Naive thymus-derived CD4-positive, alpha-beta T cell (primary cell): Measurements from ENCODE around the gene SYNPO. TPM values are rescaled to one million over a fixed set of nuclear protein-coding genes. Genes with fewer than 3 reads are reported as not detected.

Experiments used
- ATAC-seq: fragments of 150-1000 bp; cut with Tn5 transposase; 2 replicates; pipeline ENCODE4 v1.10.0; 2021; ENCODE audit warnings: mild to moderate bottlenecking, moderate library complexity
- CTCF ChIA-PET: fragments of 350-600 bp; sonication (Branson Sonifier 250); formaldehyde crosslinking; loops from one replicate; lab custom pipeline; 2021; ENCODE audit warnings: antibody characterized with exemption; lab: Charles Lee
- POLR2A ChIA-PET: fragments of 350-600 bp; sonication (Branson Sonifier 250); formaldehyde crosslinking; loops from one replicate; lab custom pipeline; 2021; ENCODE audit warnings: antibody characterized with exemption, inconsistent platforms; lab: Charles Lee
- DNase-seq, 9 donors: peaks; one replicate each; pipeline versions ENCODE4 v3.0.0 to v3.0.0-alpha.2; 2020 to 2022; ENCODE audit warnings: mixed read lengths in 1 of 9
- H3K27ac ChIP-seq: one replicate; pipeline ENCODE4 v1.7.0; 2013; ENCODE audit warnings: mild to moderate bottlenecking, low read depth, low read length, moderate library complexity
- H3K27me3 ChIP-seq, 2 donors: one replicate each; pipeline ENCODE4 v1.7.0; 2013; ENCODE audit warnings: low read length in 2 of 2, mild to moderate bottlenecking in 2 of 2, moderate library complexity in 2 of 2; ENCODE audit not compliant: control insufficient read depth in 2 of 2, insufficient read depth in 2 of 2
- H3K36me3 ChIP-seq, 3 experiments: 1 replicate in 2 of 3; 2 replicates in 1 of 3; pipeline ENCODE4 v1.7.0; 2013; ENCODE audit warnings: low read length in 3 of 3, mild to moderate bottlenecking in 3 of 3, moderate library complexity in 1 of 3; ENCODE audit not compliant: insufficient read depth in 3 of 3, control insufficient read depth in 2 of 3
- H3K4me1 ChIP-seq, 2 donors: one replicate each; pipeline ENCODE4 v1.7.0; 2013; ENCODE audit warnings: low read length in 2 of 2, mild to moderate bottlenecking in 2 of 2, moderate library complexity in 1 of 2; ENCODE audit not compliant: control insufficient read depth in 2 of 2, insufficient read depth in 2 of 2
- H3K4me3 ChIP-seq: 2 replicates; pipeline ENCODE4 v1.7.0; 2013; ENCODE audit warnings: mild to moderate bottlenecking, low read length
- H3K9me3 ChIP-seq, 3 experiments: 1 replicate in 2 of 3; 2 replicates in 1 of 3; pipeline ENCODE4 v1.7.0; 2013; ENCODE audit warnings: low read length in 3 of 3; ENCODE audit not compliant: control insufficient read depth in 2 of 3
- H3K27ac Mint-ChIP-seq, 9 donors: one replicate each; pipeline ENCODE4 v1.8.0; 2020 to 2022; ENCODE audit warnings: mixed read lengths in 9 of 9, mild to moderate bottlenecking in 8 of 9, moderate library complexity in 5 of 9, inconsistent platforms in 2 of 9
- H3K27me3 Mint-ChIP-seq, 5 donors: one replicate each; pipeline ENCODE4 v1.8.0; 2021 to 2022; ENCODE audit warnings: mixed read lengths in 5 of 5, mild to moderate bottlenecking in 1 of 5
- H3K36me3 Mint-ChIP-seq, 5 donors: one replicate each; pipeline ENCODE4 v1.8.0; 2020 to 2022; ENCODE audit warnings: mixed read lengths in 5 of 5, mild to moderate bottlenecking in 3 of 5, inconsistent platforms in 1 of 5
- H3K4me1 Mint-ChIP-seq, 7 donors: one replicate each; pipeline ENCODE4 v1.8.0; 2020 to 2022; ENCODE audit warnings: mixed read lengths in 7 of 7, mild to moderate bottlenecking in 3 of 7, inconsistent platforms in 1 of 7
- H3K4me3 Mint-ChIP-seq, 10 donors: one replicate each; pipeline ENCODE4 v1.8.0; 2020 to 2022; ENCODE audit warnings: mild to moderate bottlenecking in 10 of 10, mixed read lengths in 10 of 10, moderate library complexity in 6 of 10, inconsistent platforms in 2 of 10
- H3K9me3 Mint-ChIP-seq, 11 donors: one replicate each; pipeline ENCODE4 v1.8.0; 2020 to 2022; ENCODE audit warnings: mixed read lengths in 11 of 11, mild to moderate bottlenecking in 4 of 11, inconsistent platforms in 1 of 11, moderate library complexity in 1 of 11
- intact Hi-C, 2 donors: fragments of 100-400 bp; cut with micrococcal nuclease; formaldehyde crosslinking; loops; one replicate each; pipeline ENCODE4 v1.15.1; 2023
- polyA plus RNA-seq, 2 donors: library from polyadenylated mRNA; unstranded; fragments of 300-500 nt; fragmentation: Illumina TruSeq; gene quantifications; one replicate each; pipeline ENCODE4 v1.2.3, GENCODE V29; 2021
- total RNA-seq, 6 experiments: library from RNA in 5 of 6; stranded (reverse) in 5 of 6; gene quantifications; 1 replicate in 5 of 6; 2 replicates in 1 of 6; pipeline ENCODE4 v1.2.3 and lab custom pipeline; 2021 to 2026

SYNPO gene
- total and polyA plus RNA-seq, 7 experiments from 2014 or later: 0.07 to 0.59 (median 0.12) TPM; not detected in 3

DNA sequence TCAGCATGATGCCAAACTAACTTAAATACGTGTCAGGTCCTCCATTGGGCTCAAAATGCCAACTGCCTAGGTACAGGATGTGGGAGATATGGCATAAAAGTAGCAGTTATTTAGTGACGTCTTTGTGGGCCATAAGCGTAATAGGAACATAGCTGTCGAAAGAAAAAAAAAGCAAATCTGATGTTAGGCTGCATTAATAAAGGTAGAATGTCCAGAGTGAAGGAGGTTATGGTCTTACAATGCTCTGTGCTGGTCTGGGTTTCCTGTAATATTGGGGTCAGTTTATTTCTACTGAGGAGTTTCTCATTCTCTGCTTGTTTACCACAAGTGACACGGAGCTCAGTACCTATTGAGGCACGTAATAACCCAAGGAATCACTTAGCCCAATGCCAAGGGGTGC lies 33.4 kb upstream of the SYNPO start:
- DNase-seq: no peak
- no peak for ATAC-seq
- no peak overlapping the region for H3K4me3 Mint-ChIP-seq
- H3K27me3 ChIP-seq: no peaks in the 10 kb centered on the region
- CTCF ChIA-PET: no interaction called here
- H3K9me3 Mint-ChIP-seq: no peaks in the 10 kb centered on the region
- H3K36me3 ChIP-seq: no peaks in the 10 kb centered on the region
- peaks cover 0 to 4% (median 0%) of the 10 kb centered on the region in 5 donors for H3K27me3 Mint-ChIP-seq
- no peaks in the 10 kb centered on the region for H3K4me1 Mint-ChIP-seq
- no peak overlapping the region for H3K27ac ChIP-seq
- no peaks in the 10 kb centered on the region for H3K9me3 ChIP-seq
- H3K27ac Mint-ChIP-seq: no peak overlapping the region
- POLR2A ChIA-PET: no interaction called here
- no peak overlapping the region for H3K4me3 ChIP-seq
- no peaks in the 10 kb centered on the region for H3K36me3 Mint-ChIP-seq
- intact Hi-C loops: no loop called here
- no peaks in the 10 kb centered on the region for H3K4me1 ChIP-seq

DNA sequence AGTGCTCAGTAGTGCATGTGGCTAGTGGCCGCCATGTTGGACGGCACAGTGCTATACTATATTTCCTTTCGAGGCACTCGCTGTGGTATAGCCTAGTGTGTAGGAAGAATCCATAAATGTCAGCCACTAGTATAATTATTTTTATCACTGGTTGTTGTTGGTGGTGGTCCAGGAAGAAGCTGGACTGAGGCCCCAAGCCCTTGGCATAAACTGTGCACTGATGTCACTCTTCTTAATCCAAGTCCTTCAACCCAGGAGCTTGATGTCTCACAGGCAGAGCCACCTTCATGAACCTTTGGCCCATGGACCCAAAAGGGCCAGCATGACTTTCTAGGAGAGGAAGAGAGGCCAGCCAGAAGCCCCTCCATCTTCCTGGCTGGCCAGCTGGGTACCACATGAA lies 32.5 kb upstream of the SYNPO start:
- H3K27ac ChIP-seq: no peak overlapping the region
- Mint-ChIP-seq H3K9me3 (no peaks in the 10 kb centered on the region), H3K27ac (no peak overlapping the region), H3K4me1 (no peaks in the 10 kb centered on the region), H3K27me3 (peaks cover 0 to 4% (median 0%) of the 10 kb centered on the region in 5 donors), H3K36me3 (no peaks in the 10 kb centered on the region), H3K4me3 (no peak overlapping the region)
- POLR2A ChIA-PET: no interaction called here
- ATAC-seq: no peak
- no peak for DNase-seq
- H3K27me3 ChIP-seq: no peaks in the 10 kb centered on the region
- H3K4me1 ChIP-seq: no peaks in the 10 kb centered on the region
- no peaks in the 10 kb centered on the region for H3K9me3 ChIP-seq
- CTCF ChIA-PET: no interaction called here
- no peak overlapping the region for H3K4me3 ChIP-seq
- intact Hi-C loops: no loop called here
- no peaks in the 10 kb centered on the region for H3K36me3 ChIP-seq

DNA sequence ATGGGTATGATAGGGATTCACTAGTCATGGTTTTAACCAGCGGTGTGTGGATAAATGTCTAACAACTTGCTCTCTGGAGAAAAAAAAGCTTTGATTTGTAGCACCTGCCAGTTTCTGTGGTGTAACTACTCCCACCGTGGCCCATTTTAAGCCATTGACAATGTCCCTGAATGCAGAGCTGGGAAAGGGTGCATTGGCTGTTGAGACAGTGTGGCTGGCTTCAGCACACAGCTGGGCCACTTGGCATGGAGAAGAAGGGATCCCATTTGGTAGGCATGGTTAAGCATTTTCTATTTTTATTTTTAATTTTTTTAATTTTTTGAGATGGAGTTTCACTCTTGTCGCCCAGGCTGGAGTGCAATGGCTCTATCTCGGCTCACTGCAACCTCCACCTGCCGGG lies 31.5 kb upstream of the SYNPO start:
- no peak overlapping the region for H3K4me3 Mint-ChIP-seq
- H3K4me1 ChIP-seq: no peaks in the 10 kb centered on the region
- DNase-seq (no peak), ATAC-seq (no peak)
- no peaks in the 10 kb centered on the region for H3K27me3 ChIP-seq
- ChIA-PET POLR2A (no interaction called here), CTCF (no interaction called here)
- H3K4me1 Mint-ChIP-seq: no peaks in the 10 kb centered on the region
- H3K36me3 ChIP-seq: no peaks in the 10 kb centered on the region
- no peaks in the 10 kb centered on the region for H3K36me3 Mint-ChIP-seq
- no peaks in the 10 kb centered on the region for H3K9me3 Mint-ChIP-seq
- H3K27me3 Mint-ChIP-seq: peaks cover 0 to 8% (median 0%) of the 10 kb centered on the region in 5 donors
- no peaks in the 10 kb centered on the region for H3K9me3 ChIP-seq
- H3K4me3 ChIP-seq: no peak overlapping the region
- no peak overlapping the region for H3K27ac Mint-ChIP-seq
- H3K27ac ChIP-seq: no peak overlapping the region
- intact Hi-C loops: no loop called here

DNA sequence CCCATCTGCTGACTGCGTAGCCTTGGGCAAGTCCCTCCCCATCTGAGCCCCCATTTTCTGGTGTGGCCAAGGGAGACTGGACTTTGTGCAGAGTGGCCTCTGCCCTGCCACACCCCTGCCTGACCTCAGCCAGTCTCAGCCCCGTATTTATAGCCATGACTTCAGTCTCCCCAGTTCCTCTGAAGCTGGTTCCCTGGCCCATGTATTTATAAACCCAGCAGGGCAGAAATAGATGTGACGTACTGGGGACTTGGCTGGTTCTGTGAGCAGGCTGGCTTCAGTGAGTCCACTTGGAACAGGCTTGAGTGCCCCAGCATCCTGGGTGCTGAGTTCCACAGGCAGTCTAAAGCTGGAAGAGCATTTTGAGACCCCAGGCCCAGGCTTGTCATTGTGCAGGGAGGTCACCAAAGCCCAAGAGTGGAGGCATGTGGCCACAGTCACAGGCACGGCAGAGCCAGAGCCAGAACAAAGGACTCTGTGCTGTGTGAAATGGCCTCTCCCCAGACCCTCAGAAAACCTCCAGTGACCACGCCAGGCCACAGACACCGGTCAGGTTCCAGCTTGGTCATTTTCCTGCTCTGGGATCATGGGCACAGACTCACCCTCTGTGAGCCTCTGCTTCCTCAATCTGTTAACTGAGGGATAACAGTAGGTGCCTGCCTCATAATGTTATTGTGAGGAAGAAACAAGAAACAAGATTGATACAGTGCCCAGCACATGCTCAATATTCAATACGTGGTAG lies 30.4 kb upstream of the SYNPO start:
- H3K27me3 ChIP-seq: no peaks in the 10 kb centered on the region
- H3K4me1 ChIP-seq: no peaks in the 10 kb centered on the region
- ATAC-seq (no peak), DNase-seq (no peak)
- Mint-ChIP-seq H3K9me3 (no peaks in the 10 kb centered on the region), H3K27ac (no peak overlapping the region), H3K4me3 (no peak overlapping the region), H3K36me3 (no peaks in the 10 kb centered on the region), H3K27me3 (peaks cover 0 to 8% (median 0%) of the 10 kb centered on the region in 5 donors), H3K4me1 (no peaks in the 10 kb centered on the region)
- ChIA-PET POLR2A (no interaction called here), CTCF (no interaction called here)
- intact Hi-C loops: no loop called here
- H3K4me3 ChIP-seq: no peak overlapping the region
- H3K27ac ChIP-seq: no peak overlapping the region
- no peaks in the 10 kb centered on the region for H3K9me3 ChIP-seq
- H3K36me3 ChIP-seq: no peaks in the 10 kb centered on the region

DNA sequence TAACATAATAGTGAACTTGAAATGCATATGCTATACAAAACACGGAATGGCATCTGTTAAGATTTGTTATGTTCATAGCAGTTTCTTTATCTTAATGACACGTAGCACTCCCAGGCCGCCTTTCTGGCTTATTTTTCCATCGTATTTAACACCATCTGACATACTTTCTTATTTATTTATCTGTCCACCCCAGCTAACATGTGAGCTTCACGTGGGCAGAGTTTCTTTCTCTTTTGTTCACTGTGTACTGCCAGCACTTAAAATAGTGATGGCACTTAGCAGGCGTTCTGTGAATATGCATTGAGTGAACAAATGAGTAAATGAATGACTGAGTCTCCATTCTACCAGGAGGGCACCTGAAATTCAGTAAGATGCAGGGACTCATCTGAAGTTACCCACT lies 29.4 kb upstream of the SYNPO start:
- DNase-seq: no peak
- Histone ChIP-seq H3K9me3 (no peaks in the 10 kb centered on the region), H3K27ac (no peak overlapping the region), H3K4me1 (no peaks in the 10 kb centered on the region), H3K36me3 (no peaks in the 10 kb centered on the region), H3K4me3 (no peak overlapping the region), H3K27me3 (no peaks in the 10 kb centered on the region)
- H3K27me3 Mint-ChIP-seq: peaks cover 0 to 8% (median 0%) of the 10 kb centered on the region in 5 donors
- H3K36me3 Mint-ChIP-seq: no peaks in the 10 kb centered on the region
- H3K27ac Mint-ChIP-seq: peak overlapping the region in 1 of 9 donors; percentile 65
- no peak overlapping the region for H3K4me3 Mint-ChIP-seq
- no peaks in the 10 kb centered on the region for H3K4me1 Mint-ChIP-seq
- no peaks in the 10 kb centered on the region for H3K9me3 Mint-ChIP-seq
- ATAC-seq: no peak
- intact Hi-C loops: no loop called here
- CTCF ChIA-PET: no interaction called here
- POLR2A ChIA-PET: no interaction called here

DNA sequence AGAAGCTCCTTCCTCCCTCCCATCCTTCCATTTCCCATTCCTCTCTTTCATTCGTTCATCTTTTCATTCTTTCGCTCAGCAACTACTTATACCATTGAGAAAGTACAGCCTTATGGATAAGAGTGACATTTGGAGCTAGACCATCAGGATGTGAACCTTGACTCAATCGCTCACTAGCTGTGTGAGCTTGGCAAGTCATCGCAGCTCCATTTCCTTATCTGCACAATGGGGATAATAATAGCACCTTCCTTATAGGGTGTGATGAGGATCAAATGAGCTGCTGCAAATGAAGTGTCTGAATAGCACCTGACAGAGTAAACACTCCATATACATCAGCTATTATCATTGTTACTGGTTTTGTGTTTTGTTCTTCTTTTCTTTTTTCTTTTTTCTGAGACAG lies 28.1 kb upstream of the SYNPO start:
- Mint-ChIP-seq H3K4me3 (no peak overlapping the region), H3K36me3 (no peaks in the 10 kb centered on the region), H3K4me1 (no peaks in the 10 kb centered on the region), H3K9me3 (no peaks in the 10 kb centered on the region), H3K27ac (peak overlapping the region in 1 of 9 donors; percentile 28), H3K27me3 (peaks cover 0 to 7% (median 0%) of the 10 kb centered on the region in 5 donors)
- ATAC-seq (no peak), DNase-seq (no peak)
- ChIA-PET POLR2A (no interaction called here), CTCF (interaction anchor here (0.5 kb wide), 1 partner anchor 47 kb away, joined by 3 read pairs; no protein-coding TSS in a partner anchor)
- no peaks in the 10 kb centered on the region for H3K4me1 ChIP-seq
- H3K4me3 ChIP-seq: no peak overlapping the region
- H3K27me3 ChIP-seq: no peaks in the 10 kb centered on the region
- no peaks in the 10 kb centered on the region for H3K36me3 ChIP-seq
- H3K9me3 ChIP-seq: no peaks in the 10 kb centered on the region
- no peak overlapping the region for H3K27ac ChIP-seq
- intact Hi-C loops: no loop called here
